Heart right ventricle (tissue), 16 donors: ENCODE measurements around the gene ZMYND8. TPM values are rescaled to one million over a fixed set of nuclear protein-coding genes. Genes with fewer than 3 reads are reported as not detected.
"Not testable (repeated sequence)": the region's sequence is repeated elsewhere in the genome, so short reads cannot be mapped to it uniquely, and the experiment has no call there.

ENCODE experiments used
- ATAC-seq, 8 donors: fragments of 200-7000 bp; cut with Tn5 transposase; one replicate each; pipeline ENCODE4 v1.9.1; 2020; ENCODE audit warnings: mild to moderate bottlenecking in 8 of 8, moderate library complexity in 8 of 8, moderate number of reproducible peaks in 1 of 8
- DNase-seq, 2 donors: peaks; one replicate each; pipeline ENCODE4 v3.0.0-alpha.2; 2020
- H3K27ac ChIP-seq, 10 donors: fragments of 200-600 bp; sonication (generic) in 2 of 10; one replicate each; pipeline versions ENCODE4 v1.5.0 to v1.8.0; 2020 to 2022; ENCODE audit warnings: mild to moderate bottlenecking in 3 of 10
- H3K27me3 ChIP-seq, 7 donors: fragments of 200-600 bp; one replicate each; pipeline ENCODE4 v1.8.0; 2021 to 2022; ENCODE audit warnings: mild to moderate bottlenecking in 2 of 7
- H3K36me3 ChIP-seq, 9 donors: fragments of 200-600 bp; sonication (generic) in 1 of 9; one replicate each; pipeline versions ENCODE4 v1.5.0 to v1.8.0; 2020 to 2022; ENCODE audit warnings: mild to moderate bottlenecking in 2 of 9
- H3K4me1 ChIP-seq, 9 donors: fragments of 200-600 bp; sonication (generic) in 1 of 9; one replicate each; pipeline versions ENCODE4 v1.5.0 to v1.8.0; 2020 to 2022; ENCODE audit warnings: mild to moderate bottlenecking in 4 of 9
- H3K4me3 ChIP-seq, 10 donors: fragments of 200-600 bp; sonication (generic) in 2 of 10; one replicate each; pipeline versions ENCODE4 v1.5.0 to v1.8.0; 2020 to 2022; ENCODE audit warnings: mild to moderate bottlenecking in 7 of 10, moderate library complexity in 2 of 10
- H3K9me3 ChIP-seq, 11 donors: fragments of 200-600 bp in 10 of 11; sonication (generic) in 2 of 11; one replicate each; pipeline versions ENCODE4 v1.5.0 to v1.8.0; 2013 to 2022; ENCODE audit warnings: mild to moderate bottlenecking in 2 of 11, control low read depth in 1 of 11, moderate library complexity in 1 of 11
- CTCF ChIP-seq, 9 donors: fragments of 200-600 bp; sonication (generic) in 2 of 9; IDR thresholded peaks; one replicate each; pipeline versions ENCODE4 v1.5.0 to v1.8.0; 2021 to 2022; ENCODE audit warnings: antibody characterized with exemption in 9 of 9, mild to moderate bottlenecking in 5 of 9, moderate library complexity in 1 of 9
- WGBS, 2 donors: extraction: QIAGEN DNeasy Blood & Tissue Kit; methylation state at CpG; one replicate each; pipeline ENCODE4 v1.1.7; 2013; ENCODE audit warnings: inconsistent platforms in 1 of 2; 5-methylcytosine and 5-hydroxymethylcytosine counted together
- intact Hi-C, 10 donors: fragments of 100-400 bp; cut with DNase I; formaldehyde crosslinking; loops; one replicate each; pipeline versions ENCODE4 v1.11.1 to v1.14.2; 2022
- polyA plus RNA-seq, 2 donors: library from polyadenylated mRNA; stranded (reverse); fragments of 200-250 nt; gene quantifications; one replicate each; pipeline ENCODE4 v1.2.3, GENCODE V29; 2013
- total RNA-seq, 10 donors: library from RNA; stranded (reverse); fragmentation: NEBNext Ultra II Directional in 3 of 10; extraction: Animal tissue kit (Norgen Biotek cat#: 25700) in 3 of 10; gene quantifications; one replicate each; pipeline versions ENCODE4 v1.2.1 to v1.2.4, GENCODE V29; 2021 to 2023
- donor health status: Arrhythmogenic right ventricular cardiomyopathy.
- donor health status: ischemic (EF 13 %, LVEDD 7.1; RV severe dilation, severe dysfunction).
- donor health status: healthy with polysubstance abuse.
- donor health status: DM: no; HTN: yes; CAD: no.
- donor health status: DM: no; HTN: no; CAD: no.
- donor health status: ischemic (EF 25% LVEDD 6.9; RV normal size, moderate dysfunction).
- donor health status: ischemic (EF 25% LVEDD 5.7; RV mildly dilated, moderate dysfunction).
- donor health status: healthy.
- donor health status: DM: yes; HTN: yes; CAD: no.
- donor health status: Ischemic cardiomyopathy.
- donor health status: ischemic (EF 35%, LVEDD 5.7; RV mildly dilated, moderate dysfunction).
- donor health status: nonischemic (EF 11% LVEDD 7.7; RV severe dilation, severe dysfunction).
- donor health status: DM: yes; HTN: yes; CAD: no.
- donor health status: PGD.
- donor health status: ischemic (EF 29% LVEDD 5.4; RV normal size, mild dysfunction).
- donor health status: nonischemic (EF 23%, LVEDD 6.1; RV moderate dilation, normal function).

The ZMYND8 gene
- total and polyA plus RNA-seq, 12 donors: 6.4 to 39.0 (median 28.0) TPM

GRCh38 chr20:47309806-47310426 lies 46.6 kb downstream of the ZMYND8 start:
- WGBS, 2 donors: 67 to 80% methylated on average over 11 of the region's 11 CpGs
- Histone ChIP-seq H3K27me3 (no peaks in the 10 kb centered on the region), H3K4me3 (no peak overlapping the region), H3K9me3 (no peaks in the 10 kb centered on the region), H3K36me3 (peaks cover 0 to 68% (median 25%) of the 10 kb centered on the region in 9 donors), H3K27ac (peak overlapping the region in 8 of 10 donors; percentile 44 to 71 (median 52)), H3K4me1 (peaks cover 2 to 59% (median 22%) of the 10 kb centered on the region in 9 donors)
- no peak for TF ChIP-seq CTCF (IDR thresholded peaks at IDR 0.05)
- intact Hi-C loops: loop anchor here in 1 of 10 donors (5.0 kb wide), 1 partner anchor 33 kb away; no protein-coding TSS in a partner anchor
- no peak for DNase-seq
- ATAC-seq: peak in 5 of 8 donors; percentile 13 to 45 (median 27)

DNA sequence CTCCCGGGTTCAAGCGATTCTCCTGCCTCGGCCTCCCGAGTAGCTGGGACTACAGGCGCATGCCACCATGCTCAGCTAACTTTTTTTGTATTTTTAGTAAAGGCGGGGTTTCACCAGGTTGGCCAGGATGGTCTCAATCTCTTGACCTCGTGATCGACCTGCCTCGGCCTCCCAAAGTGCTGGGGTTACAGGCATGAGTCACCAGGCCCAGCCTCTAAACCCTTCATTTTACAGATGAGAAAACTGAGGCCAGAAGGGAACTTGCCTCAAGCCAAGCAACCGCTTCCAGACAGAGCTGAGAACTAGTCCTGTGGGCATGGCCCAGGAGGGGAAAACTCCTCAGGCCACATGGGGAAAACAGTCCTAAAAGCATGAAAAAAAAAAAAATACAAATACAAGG lies 47.1 kb downstream of the ZMYND8 start:
- no peak overlapping the region for H3K4me3 ChIP-seq
- no peaks in the 10 kb centered on the region for H3K27me3 ChIP-seq
- intact Hi-C loops: no loop called here
- TF ChIP-seq CTCF (IDR thresholded peaks at IDR 0.05): no peak
- WGBS, 2 donors: 93 to 95% methylated on average over 10 of the region's 10 CpGs
- H3K27ac ChIP-seq: peak overlapping the region in 8 of 10 donors; percentile 44 to 71 (median 52)
- peaks cover 4 to 59% (median 19%) of the 10 kb centered on the region in 9 donors for H3K4me1 ChIP-seq
- ATAC-seq (no peak), DNase-seq (no peak)
- H3K9me3 ChIP-seq: no peaks in the 10 kb centered on the region
- peaks cover 0 to 73% (median 25%) of the 10 kb centered on the region in 9 donors for H3K36me3 ChIP-seq

DNA sequence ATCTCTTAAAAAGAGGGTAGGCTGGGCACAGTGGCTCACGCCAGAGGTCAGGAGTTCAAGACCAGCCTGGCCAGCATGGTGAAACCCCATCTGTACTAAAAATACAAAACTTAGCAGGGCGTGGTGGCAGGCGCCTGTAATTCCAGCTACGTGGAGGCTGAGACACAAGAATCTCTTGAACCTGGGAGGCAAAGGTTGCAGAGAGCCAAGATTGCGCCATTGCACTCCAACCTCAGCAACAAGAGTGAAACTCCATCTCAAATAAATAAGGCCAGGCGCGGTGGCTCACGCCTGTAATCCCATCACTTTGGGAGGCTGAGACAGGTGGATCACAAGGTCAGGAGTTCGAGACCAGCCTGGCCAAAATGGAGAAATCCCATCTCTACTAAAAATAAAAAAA lies 48.9 kb downstream of the ZMYND8 start:
- DNase-seq, H3K4me3 ChIP-seq, H3K27ac ChIP-seq, H3K9me3 ChIP-seq, intact Hi-C loops, H3K27me3 ChIP-seq, ATAC-seq: not testable (repeated sequence)
- WGBS, 2 donors: 96 to 98% methylated on average over 9 of the region's 9 CpGs
- H3K4me1 ChIP-seq: peaks cover 14 to 64% (median 37%) of the 10 kb centered on the region in 9 donors
- H3K36me3 ChIP-seq: peaks cover 0 to 86% (median 25%) of the 10 kb centered on the region in 9 donors

DNA sequence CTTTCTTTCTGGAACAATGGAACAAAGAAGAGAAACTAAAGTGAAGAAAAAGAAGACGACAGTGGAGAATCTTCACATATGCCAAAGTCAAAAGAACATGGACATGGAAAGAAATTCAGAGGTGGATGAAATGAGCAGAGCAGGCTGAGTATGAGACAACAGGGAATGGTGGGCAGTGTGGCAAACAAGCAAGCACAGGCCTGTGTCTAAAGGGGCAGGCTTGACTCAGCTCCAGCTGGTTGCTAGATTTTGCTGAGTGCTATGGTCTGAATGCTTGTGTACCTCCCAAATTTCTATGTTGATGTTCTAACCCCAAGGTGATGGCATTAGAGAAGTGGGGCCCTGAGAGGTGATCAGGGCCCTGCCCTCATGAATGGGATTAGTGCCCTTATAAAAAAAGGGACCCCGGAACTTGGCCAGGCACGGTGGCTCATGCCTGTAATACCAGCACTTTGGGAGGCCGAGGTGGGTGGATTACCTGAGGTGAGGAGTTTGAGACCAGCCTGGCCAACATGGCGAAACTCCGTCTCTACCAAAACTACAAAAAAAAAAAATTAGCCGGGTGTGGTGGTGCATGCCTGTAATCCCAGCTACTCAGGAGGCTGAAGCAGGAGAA lies 49.6 kb downstream of the ZMYND8 start:
- Histone ChIP-seq H3K36me3 (peaks cover 0 to 88% (median 25%) of the 10 kb centered on the region in 9 donors), H3K27ac (no peak overlapping the region), H3K27me3 (no peaks in the 10 kb centered on the region), H3K9me3 (no peaks in the 10 kb centered on the region), H3K4me1 (peaks cover 14 to 62% (median 37%) of the 10 kb centered on the region in 9 donors), H3K4me3 (no peak overlapping the region)
- intact Hi-C loops: no loop called here
- no peak for ATAC-seq
- TF ChIP-seq CTCF (IDR thresholded peaks at IDR 0.05): no peak
- no peak for DNase-seq
- 96 to 97% methylated on average over 7 of the region's 7 CpGs for WGBS, 2 donors

DNA sequence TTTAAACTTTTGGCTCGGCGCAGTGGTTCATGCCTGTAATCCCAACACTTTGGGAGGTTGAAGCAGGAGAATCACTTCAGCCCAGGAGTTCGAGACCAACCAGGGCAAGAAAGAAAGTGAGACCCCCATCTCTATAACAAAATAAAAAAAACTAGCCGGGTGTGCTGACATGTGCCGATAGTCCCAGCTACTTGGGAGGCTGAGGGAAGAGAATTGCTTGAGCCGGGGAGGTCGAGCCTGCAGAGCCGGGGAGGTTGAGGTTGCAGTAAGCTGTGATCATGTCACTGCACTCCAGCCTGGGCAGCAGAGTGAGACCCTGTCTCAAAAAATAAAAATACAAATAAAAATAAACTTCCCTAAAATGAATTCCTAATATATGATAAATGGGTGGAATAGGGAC lies 50.4 kb downstream of the ZMYND8 start:
- H3K27me3 ChIP-seq: no peaks in the 10 kb centered on the region
- H3K27ac ChIP-seq: no peak overlapping the region
- intact Hi-C loops: no loop called here
- no peak for DNase-seq
- WGBS, 2 donors: 94 to 95% methylated on average over 8 of the region's 8 CpGs
- H3K4me1 ChIP-seq: peaks cover 14 to 56% (median 37%) of the 10 kb centered on the region in 9 donors
- TF ChIP-seq CTCF (IDR thresholded peaks at IDR 0.05): no peak
- peaks cover 0 to 88% (median 25%) of the 10 kb centered on the region in 9 donors for H3K36me3 ChIP-seq
- no peak for ATAC-seq
- no peak overlapping the region for H3K4me3 ChIP-seq
- no peaks in the 10 kb centered on the region for H3K9me3 ChIP-seq
